ENCODE data around the gene MBOAT7.

DNA sequence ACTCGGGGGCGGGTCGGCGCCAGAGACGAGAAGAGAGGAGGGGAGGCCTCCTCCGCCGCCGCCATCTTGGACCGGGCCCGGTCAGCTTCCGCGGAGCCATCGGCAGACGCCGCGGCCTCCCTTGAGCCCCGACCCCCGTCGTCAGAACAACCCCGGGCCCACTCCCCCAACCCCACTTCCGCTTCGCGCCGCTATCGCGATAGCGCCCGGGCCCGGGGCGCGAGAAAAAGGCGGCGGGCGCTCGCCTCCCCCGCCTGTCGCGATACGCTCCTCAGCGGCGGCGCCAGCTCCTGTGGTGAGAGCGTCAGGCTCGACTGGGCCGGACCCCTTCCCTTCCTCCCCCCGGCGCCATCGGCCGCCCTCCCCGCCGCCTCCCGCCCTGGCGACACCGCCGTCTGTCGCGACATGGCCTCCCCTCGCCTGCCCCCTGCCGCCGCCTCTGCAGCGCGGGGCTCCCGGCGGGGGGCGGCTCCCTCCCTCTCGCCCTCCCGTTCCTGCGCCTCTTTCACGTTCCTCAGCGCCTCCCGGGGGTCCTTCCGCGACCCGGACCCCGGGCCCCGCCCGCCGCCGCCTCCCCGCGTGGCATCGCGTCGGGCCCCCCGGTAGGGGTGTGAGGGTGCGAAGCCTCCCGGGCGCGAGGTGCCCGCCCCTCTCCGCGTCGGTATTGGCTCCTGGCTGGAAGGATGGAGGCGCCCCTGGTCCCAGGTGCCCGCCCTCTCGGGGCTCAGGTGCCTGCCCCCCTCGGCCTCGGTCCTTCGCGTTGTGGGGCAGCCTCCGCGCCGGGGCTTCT is 51.5 kb downstream of the MBOAT7 start, which contains the start of gene CNOT3:
- TF ChIP-seq, protein P1, sequence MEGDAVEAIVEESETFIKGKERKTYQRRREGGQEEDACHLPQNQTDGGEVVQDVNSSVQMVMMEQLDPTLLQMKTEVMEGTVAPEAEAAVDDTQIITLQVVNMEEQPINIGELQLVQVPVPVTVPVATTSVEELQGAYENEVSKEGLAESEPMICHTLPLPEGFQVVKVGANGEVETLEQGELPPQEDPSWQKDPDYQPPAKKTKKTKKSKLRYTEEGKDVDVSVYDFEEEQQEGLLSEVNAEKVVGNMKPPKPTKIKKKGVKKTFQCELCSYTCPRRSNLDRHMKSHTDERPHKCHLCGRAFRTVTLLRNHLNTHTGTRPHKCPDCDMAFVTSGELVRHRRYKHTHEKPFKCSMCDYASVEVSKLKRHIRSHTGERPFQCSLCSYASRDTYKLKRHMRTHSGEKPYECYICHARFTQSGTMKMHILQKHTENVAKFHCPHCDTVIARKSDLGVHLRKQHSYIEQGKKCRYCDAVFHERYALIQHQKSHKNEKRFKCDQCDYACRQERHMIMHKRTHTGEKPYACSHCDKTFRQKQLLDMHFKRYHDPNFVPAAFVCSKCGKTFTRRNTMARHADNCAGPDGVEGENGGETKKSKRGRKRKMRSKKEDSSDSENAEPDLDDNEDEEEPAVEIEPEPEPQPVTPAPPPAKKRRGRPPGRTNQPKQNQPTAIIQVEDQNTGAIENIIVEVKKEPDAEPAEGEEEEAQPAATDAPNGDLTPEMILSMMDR (optimal IDR thresholded peaks at IDR 0.05 in 1 of 3, IDR thresholded peaks at IDR 0.05 in 1 of 3, conservative IDR thresholded peaks at IDR 0.05 in 1 of 3; ENCODE audit: extremely low read depth in 1 of 3, insufficient read depth in 2 of 3, low read length in 3 of 3), result peak in 1 of 3 experiments; percentile 25
- no peak for TF ChIP-seq EZH2 (IDR thresholded peaks at IDR 0.05; ENCODE audit: low read length)

All from keratinocyte (primary cell).